ENCODE measurements around the gene ETS1.

The ETS1 gene

GRCh38 chr11:128501632-128502549 lies 85.5 kb downstream of the ETS1 start:
- no peak for DNase-seq (ENCODE audit: low spot score)

GRCh38 chr11:128501008-128501407 lies 86.3 kb downstream of the ETS1 start:
- DNase-seq (ENCODE audit: low spot score): no peak

- DNase-seq (ENCODE audit: low spot score): no peak
Observed at GRCh38 chr11:128500493-128500892, 86.9 kb downstream of the ETS1 start.

DNA sequence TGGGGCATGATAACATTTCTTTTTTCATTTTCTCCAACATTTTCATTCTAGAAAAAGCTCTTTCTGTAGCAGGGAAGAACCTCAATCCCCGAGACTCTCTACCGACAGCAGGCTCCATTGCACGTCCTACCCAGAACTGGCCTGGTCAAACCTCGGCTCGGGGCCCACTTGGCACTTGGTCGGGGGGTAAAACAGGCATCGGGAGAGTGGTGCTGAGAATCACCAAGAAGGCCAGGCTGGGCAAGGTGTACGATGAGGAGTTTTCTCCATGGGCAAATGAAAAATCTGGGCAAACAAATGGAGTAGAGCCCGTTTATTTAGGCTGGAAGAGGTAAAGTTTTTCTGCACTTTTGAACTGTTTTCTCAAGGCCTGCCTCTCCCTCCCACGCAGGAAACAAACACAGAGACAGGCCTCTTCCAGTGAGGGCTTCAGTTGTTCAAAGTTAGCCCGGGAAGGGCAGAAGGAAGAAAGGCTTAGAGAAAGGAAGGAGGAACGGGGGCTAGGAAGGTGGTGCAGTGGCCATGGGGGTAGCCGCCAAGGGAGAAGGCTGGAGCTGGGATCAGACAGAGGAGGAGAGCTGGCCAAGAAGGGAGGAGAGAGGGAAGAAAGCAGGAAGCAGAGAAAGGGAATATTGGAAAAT lies 87.6 kb downstream of the ETS1 start:
- DNase-seq (ENCODE audit: low spot score): no peak

- no peak for DNase-seq (ENCODE audit: low spot score)
Observed at GRCh38 chr11:128498721-128499245, 88.6 kb downstream of the ETS1 start.

- DNase-seq (ENCODE audit: low spot score): no peak
Observed at GRCh38 chr11:128497776-128498095, 89.6 kb downstream of the ETS1 start.

GRCh38 chr11:128497061-128497775 lies 90.1 kb downstream of the ETS1 start:
- no peak for DNase-seq (ENCODE audit: low spot score)

DNA sequence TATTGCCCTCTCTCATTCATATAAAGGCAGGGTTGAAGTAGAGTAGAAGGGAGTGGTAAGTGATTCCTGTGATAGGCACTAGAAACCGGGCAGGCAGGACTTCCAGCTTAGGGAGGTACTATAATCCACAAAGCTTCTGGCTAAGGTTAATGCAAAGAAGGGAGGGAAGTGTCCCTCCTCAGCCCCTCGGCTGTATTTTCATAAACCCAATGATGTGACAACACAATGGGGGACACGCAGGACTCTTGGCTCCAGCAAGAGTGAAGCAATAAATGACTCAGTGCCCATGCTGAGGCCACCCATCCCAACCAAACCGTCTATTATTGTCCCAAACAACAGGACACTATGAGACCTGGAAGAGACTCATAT lies 90.7 kb downstream of the ETS1 start:
- no peak for DNase-seq (ENCODE audit: low spot score)

GRCh38 chr11:128496249-128496648 lies 91.1 kb downstream of the ETS1 start:
- no peak for DNase-seq (ENCODE audit: low spot score)

DNA sequence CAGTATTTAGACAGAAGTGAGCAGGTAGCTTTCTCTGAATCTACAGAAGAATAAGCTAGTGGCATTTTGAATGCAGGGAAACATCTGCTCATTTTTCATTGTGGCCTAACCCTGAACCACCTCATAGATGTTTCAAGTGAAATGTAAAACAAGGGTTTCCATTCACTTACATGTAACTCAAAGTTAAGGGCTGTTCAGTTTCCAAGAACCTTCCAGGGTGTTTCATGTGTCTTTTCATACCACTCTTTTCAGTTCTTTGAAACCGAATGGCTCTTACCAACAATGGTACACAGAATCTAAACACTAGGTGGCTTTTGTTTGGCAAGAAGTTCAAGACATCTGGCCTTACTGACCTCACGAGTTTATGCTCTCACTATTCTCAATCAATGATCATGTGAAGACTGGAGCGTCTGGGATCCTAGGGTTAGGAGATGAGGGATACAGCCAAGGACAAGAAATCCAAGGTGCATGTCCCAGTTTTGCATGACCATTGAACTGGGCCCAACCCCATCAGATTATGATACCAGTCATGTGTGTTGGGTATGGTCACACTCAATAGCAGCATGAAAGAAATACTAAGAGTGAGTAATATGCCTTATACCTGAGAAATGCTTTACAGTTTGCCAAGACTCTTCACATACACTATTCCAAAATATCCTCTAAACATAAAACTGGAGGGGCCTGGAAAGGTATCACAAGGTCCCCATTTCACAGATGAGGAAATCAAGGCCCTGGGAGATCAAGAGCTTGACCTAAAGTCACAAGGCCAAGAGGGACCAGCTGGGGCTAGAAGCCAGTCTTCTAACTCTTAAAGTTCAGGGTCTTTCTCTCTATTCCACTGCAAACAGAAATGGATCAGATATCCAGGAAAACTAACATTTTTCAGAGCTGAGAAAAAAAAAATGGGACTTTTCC lies 92.7 kb downstream of the ETS1 start:
- no peak for DNase-seq (ENCODE audit: low spot score)

- DNase-seq (ENCODE audit: low spot score): no peak
Observed at GRCh38 chr11:128493570-128493965, 93.8 kb downstream of the ETS1 start.

DNA sequence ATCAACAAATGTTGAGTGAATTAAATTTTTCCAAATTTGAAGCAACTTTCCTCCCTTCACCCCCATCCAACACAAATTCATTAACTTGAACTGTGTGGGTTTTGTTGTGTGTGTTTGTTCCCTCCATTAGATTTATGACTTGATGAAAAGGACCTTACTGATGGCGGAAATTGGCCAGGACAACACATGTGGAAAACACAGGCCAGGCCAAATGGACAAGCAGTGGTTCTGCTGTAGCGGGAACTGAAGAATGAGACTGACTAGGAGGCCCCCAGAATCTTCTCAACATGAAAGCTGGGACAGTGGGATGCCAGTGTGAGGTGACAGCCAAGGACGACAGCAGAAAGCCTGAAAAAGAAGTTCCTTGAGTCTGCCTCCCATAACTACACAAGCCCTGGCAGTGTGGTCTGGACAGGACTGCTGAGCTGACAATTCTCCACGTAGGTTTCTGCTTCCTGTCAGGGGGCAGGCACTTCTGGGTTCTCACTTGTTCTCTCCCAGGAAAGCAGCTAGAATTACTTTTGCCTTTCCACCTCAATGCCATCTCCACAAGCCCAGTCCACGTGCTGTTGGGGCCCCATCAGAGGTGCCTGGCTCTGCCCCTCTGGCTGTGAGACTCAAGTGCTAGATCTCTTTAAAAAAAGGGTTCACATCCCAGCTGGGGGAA lies 94.3 kb downstream of the ETS1 start:
- DNase-seq (ENCODE audit: low spot score): no peak

- DNase-seq (ENCODE audit: low spot score): no peak
Observed at GRCh38 chr11:128492461-128492860, 94.9 kb downstream of the ETS1 start.

DNA sequence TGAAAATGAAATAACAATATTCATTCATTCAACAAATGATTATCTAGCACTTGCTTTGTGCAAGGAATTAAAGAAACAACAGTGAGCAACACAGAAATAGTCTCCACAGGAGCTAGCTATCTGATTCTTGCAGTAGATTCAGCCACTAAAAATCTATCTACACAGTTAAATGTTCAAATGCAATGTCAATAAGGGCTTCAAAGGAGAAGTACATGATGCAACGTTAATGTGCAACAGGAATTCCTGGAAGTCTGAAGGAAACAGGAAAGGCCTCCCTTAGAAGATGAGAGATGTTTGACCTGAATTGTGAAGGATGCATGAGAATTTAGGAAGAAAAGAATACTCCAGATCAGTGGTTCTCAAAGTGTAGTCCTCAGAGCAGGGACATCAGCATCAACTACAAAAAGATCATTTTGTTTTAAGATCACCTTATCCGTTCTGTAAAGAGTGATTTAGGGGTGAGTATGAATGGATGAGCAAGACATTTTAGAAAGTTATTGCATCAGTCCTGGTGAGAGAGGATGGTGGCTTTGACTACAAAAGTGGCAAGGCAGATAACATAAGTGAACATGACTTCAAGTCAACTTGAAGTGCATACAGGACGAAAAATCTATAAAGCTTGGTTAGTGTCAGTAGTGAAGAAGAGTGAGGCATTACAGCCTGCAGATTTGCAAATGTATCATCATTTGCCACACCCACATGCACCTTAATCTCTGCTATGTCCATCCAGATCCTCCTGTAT lies 96.0 kb downstream of the ETS1 start:
- DNase-seq (ENCODE audit: low spot score): no peak

GRCh38 chr11:128490092-128490491 lies 97.3 kb downstream of the ETS1 start:
- DNase-seq (ENCODE audit: low spot score): no peak

DNA sequence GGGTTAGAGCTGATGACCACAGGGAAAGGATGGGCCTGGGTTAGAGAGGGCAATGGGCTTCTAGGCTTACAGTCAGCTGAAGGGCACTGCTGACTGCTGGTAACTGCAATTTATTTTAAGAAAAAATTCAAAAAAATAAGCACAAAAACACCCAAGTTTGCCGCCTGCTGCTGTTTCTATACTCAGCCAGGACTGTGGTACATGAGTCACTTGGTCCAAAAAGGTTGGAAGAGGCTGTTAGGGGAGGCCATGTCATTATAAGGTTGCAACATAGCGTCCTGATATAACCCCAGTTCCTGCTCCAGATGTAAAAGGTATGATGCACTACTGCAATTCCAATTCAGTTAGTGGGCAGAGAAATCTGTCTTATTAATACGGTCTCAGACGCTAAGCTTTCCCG lies 98.9 kb downstream of the ETS1 start:
- DNase-seq (ENCODE audit: low spot score): no peak

GRCh38 chr11:128487978-128488377 lies 99.4 kb downstream of the ETS1 start:
- DNase-seq (ENCODE audit: low spot score): no peak

- DNase-seq (ENCODE audit: low spot score): no peak
Observed at GRCh38 chr11:128484172-128484571, 103.2 kb downstream of the ETS1 start.

DNA sequence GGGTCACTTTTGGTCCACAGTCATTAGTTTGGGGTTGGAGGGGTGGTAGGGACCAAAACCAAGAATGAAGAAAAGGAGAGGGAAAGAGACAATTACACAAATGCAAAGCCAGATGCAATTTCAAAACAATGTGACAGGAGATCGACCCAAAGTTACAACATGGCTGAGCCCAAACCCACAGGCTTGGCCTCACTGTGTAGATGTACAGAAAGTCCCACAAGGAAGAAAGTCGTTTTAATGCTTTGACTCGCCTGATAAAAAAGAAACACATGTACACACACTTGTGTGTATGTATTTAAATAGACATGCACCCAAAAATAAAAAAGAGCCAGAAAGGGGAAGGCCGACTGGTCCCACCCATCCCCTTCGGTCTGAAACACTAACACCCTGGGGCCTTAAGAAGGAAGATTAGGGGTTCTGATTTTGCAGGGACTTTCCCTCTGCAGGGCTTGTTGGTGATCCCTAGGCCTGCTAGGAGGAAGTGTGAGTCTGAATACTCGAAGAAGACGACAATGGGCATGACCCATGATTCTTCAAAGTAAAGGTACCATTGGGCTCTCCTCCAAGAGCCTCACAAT lies 104.1 kb downstream of the ETS1 start:
- DNase-seq (ENCODE audit: low spot score): no peak
